ENCODE data around the gene IFIT1B.
A peak's percentile ranks its signal among the peaks of the same experiment; 100 is the strongest.
"Not testable (repeated sequence)": the region's sequence is repeated elsewhere in the genome, so short reads cannot be mapped to it uniquely, and the experiment has no call there.

The IFIT1B gene

DNA sequence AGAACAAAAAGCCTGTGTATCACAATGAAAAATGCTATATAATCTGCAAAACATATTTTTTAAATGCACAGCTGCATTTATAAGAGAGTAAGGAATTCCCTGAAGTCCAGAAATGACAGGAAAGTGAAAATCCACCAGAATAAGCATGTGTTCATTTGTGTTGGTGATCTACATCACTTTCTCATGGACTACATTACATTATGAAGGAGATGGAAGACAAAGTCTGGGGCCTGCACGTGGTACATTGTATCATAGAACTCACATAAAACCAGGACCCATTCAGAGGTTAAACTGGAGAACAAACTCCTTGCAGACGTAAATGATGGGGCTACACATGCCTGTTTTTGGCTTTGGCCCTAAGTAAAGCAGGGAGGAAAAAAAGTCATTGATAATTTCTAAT is 33.7 kb upstream of the IFIT1B start:
- Mint-ChIP-seq H3K36me3 (peaks cover 7% of the 10 kb centered on the region), H3K4me3 (no peak overlapping the region), H3K4me1 (no peaks in the 10 kb centered on the region), H3K27ac (no peak overlapping the region), H3K9me3 (no peaks in the 10 kb centered on the region)
- DNase-seq (ENCODE audit: low spot score in 2 of 2): no peak
- ATAC-seq: no peak

- no peaks in the 10 kb centered on the region for H3K9me3 Mint-ChIP-seq
- peaks cover 2% of the 10 kb centered on the region for H3K4me1 Mint-ChIP-seq
- H3K36me3 Mint-ChIP-seq: no peaks in the 10 kb centered on the region
- no peak for ATAC-seq
- no peak overlapping the region for H3K27ac Mint-ChIP-seq
- no peak overlapping the region for H3K4me3 Mint-ChIP-seq
- DNase-seq (ENCODE audit: low spot score in 2 of 2): no peak
Measured at GRCh38 chr10:89345367-89346000, 32.4 kb upstream of the IFIT1B start.

- Mint-ChIP-seq H3K4me3 (no peak overlapping the region), H3K9me3 (no peaks in the 10 kb centered on the region), H3K36me3 (no peaks in the 10 kb centered on the region), H3K27ac (no peak overlapping the region), H3K4me1 (peaks cover 14% of the 10 kb centered on the region)
- DNase-seq (ENCODE audit: low spot score in 2 of 2) (no peak), ATAC-seq (no peak)
Measured at GRCh38 chr10:89346405-89347254, 31.2 kb upstream of the IFIT1B start.

GRCh38 chr10:89347701-89348457 is 30.0 kb upstream of the IFIT1B start:
- ATAC-seq (no peak), DNase-seq (ENCODE audit: low spot score in 2 of 2) (no peak)
- H3K9me3 Mint-ChIP-seq: no peaks in the 10 kb centered on the region
- no peak overlapping the region for H3K4me3 Mint-ChIP-seq
- peaks cover 26% of the 10 kb centered on the region for H3K4me1 Mint-ChIP-seq
- H3K36me3 Mint-ChIP-seq: no peaks in the 10 kb centered on the region
- H3K27ac Mint-ChIP-seq: no peak overlapping the region

DNA sequence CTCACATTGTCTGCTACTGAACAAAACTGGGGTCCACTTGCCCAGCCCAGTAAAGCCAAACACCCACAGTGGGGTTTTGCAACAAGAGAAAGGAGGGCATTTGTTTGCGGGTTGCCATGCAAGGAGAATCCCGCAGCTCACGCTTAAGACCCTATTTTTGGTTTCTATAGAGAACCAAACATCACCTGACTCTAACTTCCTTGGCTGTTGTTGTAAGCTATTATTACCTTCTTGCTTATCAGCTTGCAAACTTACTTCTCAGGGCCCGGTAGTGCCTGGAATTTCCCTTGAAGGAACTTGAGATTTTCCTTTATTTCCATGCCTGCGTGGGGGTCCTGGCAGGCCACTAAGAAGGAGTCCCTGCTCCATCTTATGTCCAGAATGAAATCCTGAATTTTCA is 29.4 kb upstream of the IFIT1B start:
- ATAC-seq: no peak
- Mint-ChIP-seq H3K36me3 (no peaks in the 10 kb centered on the region), H3K4me1 (peaks cover 28% of the 10 kb centered on the region), H3K27ac (no peak overlapping the region), H3K4me3 (no peak overlapping the region), H3K9me3 (no peaks in the 10 kb centered on the region)
- no peak for DNase-seq (ENCODE audit: low spot score in 2 of 2)

- Mint-ChIP-seq H3K9me3 (peaks cover under 1% of the 10 kb centered on the region), H3K36me3 (no peaks in the 10 kb centered on the region), H3K27ac (no peak overlapping the region), H3K4me1 (peaks cover 28% of the 10 kb centered on the region), H3K4me3 (no peak overlapping the region)
- DNase-seq (ENCODE audit: low spot score in 2 of 2): no peak
- no peak for ATAC-seq
Measured at GRCh38 chr10:89348975-89349374, 28.9 kb upstream of the IFIT1B start.

GRCh38 chr10:89350631-89351315 is 27.1 kb upstream of the IFIT1B start:
- not testable (repeated sequence) for H3K36me3 Mint-ChIP-seq; H3K27ac Mint-ChIP-seq; H3K9me3 Mint-ChIP-seq; ATAC-seq; DNase-seq (ENCODE audit: low spot score in 2 of 2)
- Mint-ChIP-seq H3K4me3 (peak overlapping the region; percentile 13), H3K4me1 (peaks cover 28% of the 10 kb centered on the region)

GRCh38 chr10:89351412-89351779 is 26.5 kb upstream of the IFIT1B start:
- DNase-seq (ENCODE audit: low spot score in 2 of 2) (no peak), ATAC-seq (peak; percentile 88)
- no peak overlapping the region for H3K4me3 Mint-ChIP-seq
- H3K9me3 Mint-ChIP-seq: peaks cover 3% of the 10 kb centered on the region
- peaks cover 28% of the 10 kb centered on the region for H3K4me1 Mint-ChIP-seq
- H3K27ac Mint-ChIP-seq: no peak overlapping the region
- H3K36me3 Mint-ChIP-seq: no peaks in the 10 kb centered on the region

DNA sequence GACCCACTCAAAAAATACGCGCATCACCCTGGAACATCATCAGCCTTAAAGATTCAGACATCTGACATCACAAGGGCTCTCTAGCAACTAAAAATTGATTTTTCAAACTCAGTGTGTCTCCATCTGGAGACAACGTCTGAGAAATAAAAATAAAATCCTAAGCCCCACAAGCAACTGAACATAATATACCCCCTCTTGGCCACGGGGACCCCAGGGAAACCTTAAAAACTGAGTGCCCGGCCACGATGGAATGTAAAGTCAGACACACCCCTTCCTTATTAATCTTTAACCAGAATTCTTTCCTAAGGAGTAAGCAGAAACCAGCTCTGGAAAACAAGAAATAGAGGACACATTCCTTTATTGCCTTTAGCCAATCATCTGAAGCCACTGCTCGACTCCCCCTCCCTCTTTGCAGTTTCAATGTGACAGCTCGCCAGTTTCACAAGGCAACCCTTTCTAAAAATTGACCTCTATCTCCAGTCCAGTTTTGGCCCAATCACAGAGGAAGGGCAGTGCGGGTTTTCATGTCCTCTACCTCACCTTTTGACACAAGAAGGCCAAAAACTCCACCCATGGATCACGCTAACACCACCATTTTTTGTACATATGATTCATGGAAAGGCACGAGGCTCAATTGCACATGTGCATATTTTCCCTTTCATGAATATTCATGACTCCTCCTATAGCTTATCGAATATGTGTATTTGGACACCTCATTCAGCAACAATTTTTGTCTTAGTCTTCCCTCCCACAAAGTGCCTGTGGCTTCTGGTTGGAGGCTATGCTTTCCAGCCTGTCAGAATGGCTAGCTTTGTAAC is 25.9 kb upstream of the IFIT1B start:
- peak overlapping the region; percentile 9 for H3K27ac Mint-ChIP-seq
- no peak for DNase-seq (ENCODE audit: low spot score in 2 of 2)
- H3K4me3 Mint-ChIP-seq: no peak overlapping the region
- peaks cover 3% of the 10 kb centered on the region for H3K9me3 Mint-ChIP-seq
- no peaks in the 10 kb centered on the region for H3K36me3 Mint-ChIP-seq
- peaks cover 28% of the 10 kb centered on the region for H3K4me1 Mint-ChIP-seq
- ATAC-seq: no peak

DNA sequence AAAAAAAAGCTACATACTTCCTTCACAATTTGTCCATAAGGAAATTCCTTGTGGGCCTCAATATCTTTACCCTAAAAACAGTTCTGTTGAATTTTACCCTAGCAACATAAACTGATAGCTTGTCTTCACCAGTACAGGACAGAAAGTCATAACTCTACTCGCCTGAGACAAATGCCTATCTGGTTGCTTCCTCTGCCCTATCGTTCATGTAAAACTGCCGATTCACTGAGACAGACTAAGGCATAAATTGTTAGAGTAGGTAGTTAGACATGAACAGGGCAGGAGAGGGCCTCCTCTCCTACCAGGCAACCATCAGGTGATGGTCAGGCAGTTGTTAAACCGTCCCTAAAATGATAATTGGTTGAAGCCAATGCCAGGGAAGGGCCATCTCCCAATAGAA is 25.1 kb upstream of the IFIT1B start:
- H3K36me3 Mint-ChIP-seq: no peaks in the 10 kb centered on the region

DNA sequence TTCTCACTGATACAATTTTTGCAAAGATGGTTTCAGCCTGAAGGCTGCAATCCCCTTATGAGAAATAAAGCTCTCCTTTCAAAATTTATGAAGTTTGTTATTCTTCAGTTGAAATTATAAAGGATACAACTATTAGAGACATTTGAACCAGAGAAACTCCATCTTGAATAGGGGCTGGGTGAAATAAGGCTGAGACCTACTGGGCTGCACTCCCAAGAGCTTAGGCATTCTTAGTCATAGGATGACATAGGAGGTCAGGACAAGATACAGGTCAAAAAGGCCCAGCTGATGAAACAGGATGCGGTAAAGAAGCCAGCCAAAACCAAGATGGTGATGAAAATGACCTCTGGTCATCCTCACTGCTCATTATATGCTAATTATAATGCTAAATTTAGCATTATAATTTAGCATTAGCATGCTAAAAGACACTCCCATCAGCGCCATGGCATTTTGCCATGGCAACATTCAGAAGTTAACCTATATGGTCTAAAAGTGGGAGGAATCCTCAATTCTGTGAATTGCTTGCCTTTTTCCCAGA is 22.4 kb upstream of the IFIT1B start:
- ATAC-seq: peak; percentile 53
- peaks cover 3% of the 10 kb centered on the region for H3K9me3 Mint-ChIP-seq
- DNase-seq (ENCODE audit: low spot score in 2 of 2): no peak
- no peaks in the 10 kb centered on the region for H3K36me3 Mint-ChIP-seq
- H3K4me1 Mint-ChIP-seq: peaks cover 26% of the 10 kb centered on the region
- no peak overlapping the region for H3K27ac Mint-ChIP-seq
- H3K4me3 Mint-ChIP-seq: no peak overlapping the region

More for the DNA sequence above, 25.1 kb upstream of the IFIT1B start:
- ATAC-seq: no peak
- no peak for DNase-seq (ENCODE audit: low spot score in 2 of 2)
- Mint-ChIP-seq H3K4me1 (peaks cover 28% of the 10 kb centered on the region), H3K27ac (no peak overlapping the region), H3K9me3 (peaks cover 3% of the 10 kb centered on the region), H3K4me3 (no peak overlapping the region)

DNA sequence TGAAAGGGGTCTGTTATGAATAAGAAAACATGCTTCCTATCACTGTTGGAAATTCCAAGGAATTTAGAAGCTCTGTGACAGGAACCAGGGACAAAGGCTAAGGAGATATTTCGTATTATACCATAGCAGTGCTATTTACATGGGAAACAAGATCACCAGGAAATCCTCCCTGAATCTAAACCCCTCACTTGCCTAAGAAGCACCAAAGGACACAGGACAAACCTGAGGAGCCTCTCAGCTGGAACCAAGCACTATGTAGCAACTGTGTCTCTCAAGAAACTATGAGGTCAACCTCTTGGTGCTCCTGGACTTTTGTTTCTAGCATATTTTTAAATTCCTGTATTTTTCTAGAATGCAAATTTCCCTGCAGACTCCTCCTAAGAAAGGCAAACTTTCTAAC is 20.8 kb upstream of the IFIT1B start:
- DNase-seq (ENCODE audit: low spot score in 2 of 2) (no peak), ATAC-seq (no peak)
- Mint-ChIP-seq H3K9me3 (peaks cover 3% of the 10 kb centered on the region), H3K36me3 (no peaks in the 10 kb centered on the region), H3K4me3 (no peak overlapping the region), H3K4me1 (peaks cover 9% of the 10 kb centered on the region), H3K27ac (no peak overlapping the region)

DNA sequence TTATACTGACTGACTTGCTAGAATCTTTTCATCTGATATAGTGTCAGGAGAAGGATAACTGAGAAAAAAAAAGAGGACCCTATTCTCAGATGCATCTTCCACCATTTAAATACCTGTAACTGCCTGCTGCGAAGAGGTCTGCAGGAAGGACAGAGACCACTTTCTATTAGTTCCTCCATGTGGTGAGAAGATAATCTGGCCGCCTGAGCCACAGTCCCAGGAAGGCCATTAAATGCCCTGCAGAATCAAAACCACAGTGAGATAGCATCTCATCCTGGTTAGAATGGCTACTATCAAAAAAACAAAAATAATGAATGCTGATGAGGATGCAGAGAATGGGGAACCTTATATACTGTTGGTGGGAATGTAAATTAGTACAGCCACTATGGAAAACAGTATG is 19.9 kb upstream of the IFIT1B start:
- peaks cover 3% of the 10 kb centered on the region for H3K9me3 Mint-ChIP-seq
- H3K4me1 Mint-ChIP-seq: peaks cover under 1% of the 10 kb centered on the region
- no peaks in the 10 kb centered on the region for H3K36me3 Mint-ChIP-seq
- DNase-seq (ENCODE audit: low spot score in 2 of 2): no peak
- no peak for ATAC-seq
- H3K27ac Mint-ChIP-seq: no peak overlapping the region
- no peak overlapping the region for H3K4me3 Mint-ChIP-seq

DNA sequence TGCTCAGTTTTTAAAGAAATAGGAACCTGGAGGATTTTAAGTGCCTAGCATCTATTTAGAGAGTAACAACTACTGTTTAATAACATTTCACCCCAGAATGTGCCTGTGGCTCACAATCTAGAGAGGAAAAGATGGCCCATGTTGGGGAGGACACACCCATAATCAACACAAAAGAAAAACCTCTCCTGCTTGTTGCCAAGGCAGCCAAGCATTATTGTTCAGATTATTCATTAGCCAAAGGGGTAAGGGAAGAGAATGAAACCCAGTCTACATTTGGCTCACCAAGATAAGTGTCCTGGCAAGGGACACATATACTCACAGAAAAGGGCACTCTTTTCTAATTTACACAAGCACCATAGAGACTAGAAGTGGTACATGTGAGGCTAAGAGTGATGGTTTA is 17.7 kb upstream of the IFIT1B start:
- DNase-seq (ENCODE audit: low spot score in 2 of 2) (no peak), ATAC-seq (no peak)
- no peaks in the 10 kb centered on the region for H3K36me3 Mint-ChIP-seq
- H3K4me1 Mint-ChIP-seq: no peaks in the 10 kb centered on the region
- no peaks in the 10 kb centered on the region for H3K9me3 Mint-ChIP-seq
- no peak overlapping the region for H3K4me3 Mint-ChIP-seq
- no peak overlapping the region for H3K27ac Mint-ChIP-seq
